H9 (cell line): ENCODE measurements around the gene CLCNKB. TPM values are rescaled to one million over a fixed set of nuclear protein-coding genes. Genes with fewer than 3 reads are reported as not detected.

ENCODE experiments used
- DNase-seq: peaks from one replicate; pipeline ENCODE4 v3.0.0-alpha.2; 2017
- H2AFZ ChIP-seq: one replicate; pipeline ENCODE4 v1.6.1; 2013; ENCODE audit warnings: mild to moderate bottlenecking, low read length, control low read depth, moderate library complexity
- H2AK5ac ChIP-seq: 2 replicates; pipeline ENCODE4 v1.6.1; 2013; ENCODE audit warnings: low read length, control low read depth, mixed read lengths; ENCODE audit not compliant: insufficient read length
- H2BK120ac ChIP-seq: one replicate; pipeline ENCODE4 v1.6.1; 2013; ENCODE audit warnings: low read depth, mild to moderate bottlenecking, low read length, control low read depth, inconsistent platforms; ENCODE audit not compliant: poor library complexity, severe bottlenecking
- H2BK12ac ChIP-seq: 2 replicates; pipeline ENCODE4 v1.6.1; 2013; ENCODE audit warnings: low read length, control low read depth, mixed read lengths, low read depth; ENCODE audit not compliant: insufficient read length
- H2BK15ac ChIP-seq: 2 replicates; pipeline ENCODE4 v1.6.1; 2013; ENCODE audit warnings: low read depth, low read length, control low read depth
- H2BK20ac ChIP-seq: one replicate; pipeline ENCODE4 v1.6.1; 2013; ENCODE audit warnings: low read depth, mild to moderate bottlenecking, low read length, control low read depth, inconsistent platforms; ENCODE audit not compliant: poor library complexity, severe bottlenecking
- H2BK5ac ChIP-seq: 2 replicates; pipeline ENCODE4 v1.6.1; 2013; ENCODE audit warnings: low read length, control low read depth, mixed read lengths; ENCODE audit not compliant: insufficient read length
- H3K14ac ChIP-seq: 2 replicates; pipeline ENCODE4 v1.6.1; 2013; ENCODE audit warnings: low read length, control low read depth; ENCODE audit not compliant: insufficient read depth
- H3K18ac ChIP-seq: 2 replicates; pipeline ENCODE4 v1.6.1; 2013; ENCODE audit warnings: low read depth, mild to moderate bottlenecking, mixed read lengths, low read length, control low read depth; ENCODE audit not compliant: insufficient read length
- H3K23ac ChIP-seq: 2 replicates; pipeline ENCODE4 v1.6.1; 2013; ENCODE audit warnings: low read length, control low read depth, mixed read lengths, low read depth; ENCODE audit not compliant: insufficient read length
- H3K23me2 ChIP-seq: 2 replicates; pipeline ENCODE4 v1.6.1; 2013; ENCODE audit warnings: low read depth, mild to moderate bottlenecking, mixed read lengths, low read length, control low read depth; ENCODE audit not compliant: insufficient read length, poor library complexity, severe bottlenecking
- H3K27ac ChIP-seq: 2 replicates; pipeline ENCODE4 v1.5.1; 2013; ENCODE audit warnings: low read length, control low read depth, mixed read lengths, low read depth; ENCODE audit not compliant: insufficient read length
- H3K27me3 ChIP-seq: 2 replicates; pipeline ENCODE4 v1.6.1; 2013; ENCODE audit warnings: low read length, control low read depth, inconsistent platforms; ENCODE audit not compliant: insufficient read depth
- H3K4ac ChIP-seq: 2 replicates; pipeline ENCODE4 v1.6.1; 2013; ENCODE audit warnings: low read depth, mild to moderate bottlenecking, control low read depth, inconsistent platforms, low read length, moderate library complexity
- H3K4me1 ChIP-seq: 2 replicates; pipeline ENCODE4 v1.6.1; 2013; ENCODE audit warnings: low read length, control low read depth, inconsistent platforms; ENCODE audit not compliant: insufficient read depth
- H3K4me2 ChIP-seq: 2 replicates; pipeline ENCODE4 v1.6.1; 2013; ENCODE audit warnings: low read length, control low read depth, mixed read lengths; ENCODE audit not compliant: insufficient read length, insufficient read depth
- H3K56ac ChIP-seq: 2 replicates; pipeline ENCODE4 v1.6.1; 2013; ENCODE audit warnings: low read depth, mild to moderate bottlenecking, mixed read lengths, low read length, control low read depth; ENCODE audit not compliant: insufficient read length
- H3K79me1 ChIP-seq: 2 replicates; pipeline ENCODE4 v1.6.1; 2013; ENCODE audit warnings: low read depth, mild to moderate bottlenecking, moderate library complexity, low read length, control low read depth, inconsistent platforms; ENCODE audit not compliant: insufficient read depth, poor library complexity, severe bottlenecking
- H3K79me2 ChIP-seq: 2 replicates; pipeline ENCODE4 v1.6.1; 2013; ENCODE audit warnings: low read length, control low read depth, inconsistent platforms; ENCODE audit not compliant: insufficient read depth
- H3K9ac ChIP-seq: 2 replicates; pipeline ENCODE4 v1.6.1; 2013; ENCODE audit warnings: low read length, control low read depth, mixed read lengths; ENCODE audit not compliant: insufficient read length; ENCODE audit errors: extremely low read depth
- H3K9me3 ChIP-seq: one replicate; pipeline ENCODE4 v1.6.1; 2013; ENCODE audit warnings: low read depth, low read length, inconsistent platforms; ENCODE audit not compliant: control insufficient read depth
- H3T11ph ChIP-seq: one replicate; pipeline ENCODE4 v1.6.1; 2013; ENCODE audit warnings: mild to moderate bottlenecking, low read length, control low read depth, inconsistent platforms
- H4K20me1 ChIP-seq: one replicate; pipeline ENCODE4 v1.6.1; 2013; ENCODE audit not compliant: control insufficient read depth, insufficient read length, insufficient read depth
- H4K5ac ChIP-seq: 2 replicates; pipeline ENCODE4 v1.6.1; 2013; ENCODE audit warnings: low read depth, mild to moderate bottlenecking, mixed read lengths, low read length, control low read depth; ENCODE audit not compliant: insufficient read length
- H4K8ac ChIP-seq: replicated peaks from 2 replicates; pipeline ENCODE4 v1.6.1; 2013; ENCODE audit warnings: low read length, control low read depth, mixed read lengths, low read depth; ENCODE audit not compliant: insufficient read length
- H4K91ac ChIP-seq: 2 replicates; pipeline ENCODE4 v1.6.1; 2013; ENCODE audit warnings: low read depth, mild to moderate bottlenecking, moderate library complexity, mixed read lengths, low read length, control low read depth; ENCODE audit not compliant: insufficient read length
- H3K27ac Mint-ChIP-seq, 3 experiments: 2 replicates in 2 of 3; 3 replicates in 1 of 3; pipeline ENCODE4 v1.8.0; 2020 to 2021; ENCODE audit warnings: mixed read lengths in 3 of 3, mild to moderate bottlenecking in 1 of 3, moderate library complexity in 1 of 3
- H3K27me3 Mint-ChIP-seq: 2 replicates; pipeline ENCODE4 v1.8.0; 2021; ENCODE audit warnings: low read depth, mild to moderate bottlenecking, moderate library complexity, mixed read lengths
- H3K36me3 Mint-ChIP-seq, 3 experiments: 2 replicates in 2 of 3; 3 replicates in 1 of 3; pipeline ENCODE4 v1.8.0; 2020 to 2021; ENCODE audit warnings: low read depth in 3 of 3, mixed read lengths in 3 of 3; ENCODE audit not compliant: insufficient read depth in 1 of 3
- H3K4me1 Mint-ChIP-seq, 2 experiments: 2 replicates each; pipeline ENCODE4 v1.8.0; 2020; ENCODE audit warnings: mixed read lengths in 2 of 2
- H3K4me3 Mint-ChIP-seq, 2 experiments: 2 replicates in 1 of 2; 3 replicates in 1 of 2; pipeline ENCODE4 v1.8.0; 2020 to 2021; ENCODE audit warnings: mild to moderate bottlenecking in 2 of 2, mixed read lengths in 2 of 2, moderate library complexity in 1 of 2
- H3K9me3 Mint-ChIP-seq, 2 experiments: 2 replicates in 1 of 2; 3 replicates in 1 of 2; pipeline ENCODE4 v1.8.0; 2020; ENCODE audit warnings: mild to moderate bottlenecking in 2 of 2, mixed read lengths in 2 of 2, moderate library complexity in 1 of 2
- WGBS: extraction: QIAGEN DNeasy Blood & Tissue Kit; methylation state at CpG from one replicate; pipeline ENCODE4 v1.1.7; 2013; ENCODE audit warnings: missing lambda C conversion rate, low lambda C conversion rate, mixed read lengths; ENCODE audit not compliant: insufficient read length; ENCODE audit errors: extremely low coverage; 5-methylcytosine and 5-hydroxymethylcytosine counted together
- total RNA-seq: library from RNA; stranded (reverse); gene quantifications from 2 replicates; pipeline ENCODE4 v1.2.1, GENCODE V29; 2021
- TF ChIP-seq, protein P1 (sequence below): fragments of 200-600 bp; sonication (generic); conservative IDR thresholded peaks from 3 replicates; pipeline ENCODE4 v1.8.0; 2021; ENCODE audit warnings: antibody characterized with exemption, mild to moderate bottlenecking

Gene CLCNKB
- total RNA-seq, 1 experiment from 2014 or later = 1.7 TPM

DNA sequence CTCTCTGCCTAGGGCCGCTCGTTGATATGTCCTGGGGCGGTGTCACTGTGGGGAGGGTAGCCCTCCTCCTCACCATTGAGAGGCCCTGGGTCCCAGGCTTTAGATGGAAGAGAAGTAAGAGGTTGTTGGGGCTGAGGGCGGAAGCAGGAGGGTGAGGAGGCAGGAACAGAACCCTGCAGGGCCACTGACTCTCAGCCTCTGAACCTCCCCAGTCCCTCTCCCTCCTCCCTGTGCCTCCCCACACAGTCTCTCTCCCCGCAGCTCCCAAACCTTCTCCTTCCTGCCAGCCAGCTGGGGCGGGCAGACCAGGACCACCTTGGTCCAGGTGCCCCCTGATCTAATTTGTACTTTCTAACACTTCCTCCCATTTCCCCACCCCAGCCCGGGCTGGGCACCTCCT is 44.2 kb downstream of the CLCNKB start:
- no peak overlapping the region for H2AK5ac ChIP-seq
- no CpG with 5 or more reads among the region's 7 CpGs for WGBS
- TF ChIP-seq, protein P1, sequence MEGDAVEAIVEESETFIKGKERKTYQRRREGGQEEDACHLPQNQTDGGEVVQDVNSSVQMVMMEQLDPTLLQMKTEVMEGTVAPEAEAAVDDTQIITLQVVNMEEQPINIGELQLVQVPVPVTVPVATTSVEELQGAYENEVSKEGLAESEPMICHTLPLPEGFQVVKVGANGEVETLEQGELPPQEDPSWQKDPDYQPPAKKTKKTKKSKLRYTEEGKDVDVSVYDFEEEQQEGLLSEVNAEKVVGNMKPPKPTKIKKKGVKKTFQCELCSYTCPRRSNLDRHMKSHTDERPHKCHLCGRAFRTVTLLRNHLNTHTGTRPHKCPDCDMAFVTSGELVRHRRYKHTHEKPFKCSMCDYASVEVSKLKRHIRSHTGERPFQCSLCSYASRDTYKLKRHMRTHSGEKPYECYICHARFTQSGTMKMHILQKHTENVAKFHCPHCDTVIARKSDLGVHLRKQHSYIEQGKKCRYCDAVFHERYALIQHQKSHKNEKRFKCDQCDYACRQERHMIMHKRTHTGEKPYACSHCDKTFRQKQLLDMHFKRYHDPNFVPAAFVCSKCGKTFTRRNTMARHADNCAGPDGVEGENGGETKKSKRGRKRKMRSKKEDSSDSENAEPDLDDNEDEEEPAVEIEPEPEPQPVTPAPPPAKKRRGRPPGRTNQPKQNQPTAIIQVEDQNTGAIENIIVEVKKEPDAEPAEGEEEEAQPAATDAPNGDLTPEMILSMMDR = no peak
- no peak overlapping the region for H3K18ac ChIP-seq
- H3K4ac ChIP-seq = no peak overlapping the region
- H2BK15ac ChIP-seq = no peak overlapping the region
- no peak overlapping the region for H3K9ac ChIP-seq
- no peak overlapping the region for H3K56ac ChIP-seq
- Mint-ChIP-seq H3K27me3 (peaks cover 2% of the 10 kb centered on the region), H3K27ac (no peak overlapping the region; a peak in 1 of 7 replicates), H3K9me3 (no peaks in the 10 kb centered on the region), H3K4me1 (peaks cover 11 to 20% of the 10 kb centered on the region in 2 experiments), H3K4me3 (no peak overlapping the region), H3K36me3 (no peaks in the 10 kb centered on the region)
- H2BK120ac ChIP-seq = no peak overlapping the region
- H3K79me1 ChIP-seq = no peaks in the 10 kb centered on the region
- no peak overlapping the region for H4K5ac ChIP-seq
- H4K20me1 ChIP-seq = no peaks in the 10 kb centered on the region
- H4K8ac ChIP-seq = no peak overlapping the region
- no peak overlapping the region for H4K91ac ChIP-seq
- H3K4me1 ChIP-seq = no peaks in the 10 kb centered on the region
- no peaks in the 10 kb centered on the region for H3K23me2 ChIP-seq
- no peak overlapping the region for H2BK12ac ChIP-seq
- H3T11ph ChIP-seq = no peak overlapping the region
- H2BK20ac ChIP-seq = no peak overlapping the region
- no peaks in the 10 kb centered on the region; the same call in 1 of the 2 replicates for H3K27me3 ChIP-seq
- no peak overlapping the region for H2AFZ ChIP-seq
- no peak overlapping the region for H3K23ac ChIP-seq
- H3K4me2 ChIP-seq = no peak overlapping the region
- H3K79me2 ChIP-seq = no peaks in the 10 kb centered on the region
- no peak overlapping the region for H3K27ac ChIP-seq
- no peak overlapping the region for H3K14ac ChIP-seq
- H2BK5ac ChIP-seq = no peak overlapping the region
- DNase-seq = peak; percentile 27
- no peaks in the 10 kb centered on the region for H3K9me3 ChIP-seq
